Gastrocnemius medialis (tissue), 4 donors: ENCODE data around the gene PACSIN1. TPM values are rescaled to one million over a fixed set of nuclear protein-coding genes. Genes with fewer than 3 reads are reported as not detected.

Experiments used
- ATAC-seq, 2 donors: fragments of 150-250 bp; one replicate each; pipeline ENCODE4 v1.9.1; 2016
- DNase-seq, 2 donors: peaks; one replicate each; pipeline ENCODE4 v3.0.0-alpha.2; 2019
- H3K27ac ChIP-seq, 4 donors: fragments of 200-600 bp; sonication (generic); 1 replicate in 1 of 4; 2 replicates in 3 of 4; pipeline ENCODE4 v1.5.1; 2016 to 2018; ENCODE audit warnings: mild to moderate bottlenecking in 2 of 4, moderate library complexity in 1 of 4
- H3K27me3 ChIP-seq, 3 donors: fragments of 200-600 bp; sonication (generic) in 2 of 3; 1 replicate in 1 of 3; 2 replicates in 2 of 3; pipeline versions ENCODE4 v1.5.1 to v1.6.0; 2016 to 2019; ENCODE audit warnings: mild to moderate bottlenecking in 1 of 3, moderate library complexity in 1 of 3
- H3K36me3 ChIP-seq, 2 donors: fragments of 200-600 bp; sonication (generic) in 1 of 2; one replicate each; pipeline ENCODE4 v1.5.1; 2017 to 2018
- H3K4me1 ChIP-seq, 2 donors: fragments of 200-600 bp; sonication (generic) in 1 of 2; one replicate each; pipeline ENCODE4 v1.5.1; 2016 to 2017; ENCODE audit warnings: mild to moderate bottlenecking in 2 of 2
- H3K4me3 ChIP-seq, 4 donors: fragments of 200-600 bp; sonication (generic) in 3 of 4; 1 replicate in 1 of 4; 2 replicates in 3 of 4; pipeline ENCODE4 v1.5.1; 2016 to 2019; ENCODE audit warnings: mild to moderate bottlenecking in 2 of 4
- H3K9me3 ChIP-seq, 3 donors: fragments of 200-600 bp; sonication (generic) in 2 of 3; 1 replicate in 1 of 3; 2 replicates in 2 of 3; pipeline ENCODE4 v1.5.1; 2016 to 2019
- CTCF ChIP-seq, 5 experiments: fragments of 450-650 bp in 3 of 5; fragments of 200-600 bp in 2 of 5; sonication (generic) in 2 of 5; IDR thresholded peaks in 4 of 5; conservative IDR thresholded peaks in 1 of 5; 1 replicate in 4 of 5; 2 replicates in 1 of 5; pipeline ENCODE4 v1.5.1; 2016 to 2019; ENCODE audit warnings: antibody characterized with exemption in 5 of 5, mild to moderate bottlenecking in 3 of 5, moderate library complexity in 3 of 5
- POLR2A ChIP-seq, 2 donors: fragments of 450-650 bp; IDR thresholded peaks; one replicate each; pipeline ENCODE4 v1.6.1; 2017; ENCODE audit warnings: antibody characterized with exemption in 2 of 2, mild to moderate bottlenecking in 2 of 2, moderate library complexity in 2 of 2
- in situ Hi-C, 4 donors: fragments of 200-750 bp; cut with MboI; loops; one replicate each; pipeline versions ENCODE4 v1.15.0 to v1.8.0; 2017; ENCODE audit warnings: low sequenced_read_pairs in 4 of 4
- intact Hi-C: fragments of 100-400 bp; cut with DNase I; formaldehyde crosslinking; loops from one replicate; pipeline ENCODE4 v1.15.1; 2023; ENCODE audit warnings: low total_unique reads
- total RNA-seq, 4 donors: library from RNA; depleted of rRNA; stranded (reverse); fragments of >200 nt; gene quantifications; one replicate each; pipeline versions ENCODE4 v1.1.0 to v1.2.3, GENCODE V29; 2016

Gene PACSIN1
- total RNA-seq, 4 donors from 2014 or later: not detected

- in situ Hi-C loops: no loop called here
- intact Hi-C loops: no loop called here
- no peak for ATAC-seq
These were observed 41.4 kb upstream of the PACSIN1 start for GRCh38 chr6:34424200-34425131.

GRCh38 chr6:34425132-34425497 lies 40.8 kb upstream of the PACSIN1 start:
- intact Hi-C loops: no loop called here
- peaks cover 3 to 49% of the 10 kb centered on the region in 2 donors for H3K36me3 ChIP-seq
- no peak for TF ChIP-seq CTCF (IDR thresholded peaks at IDR 0.05 in 4 of 5, conservative IDR thresholded peaks at IDR 0.05 in 1 of 5)

More at GRCh38 chr6:34424200-34425131, 41.4 kb upstream of the PACSIN1 start:
- Histone ChIP-seq H3K27me3 (no peaks in the 10 kb centered on the region), H3K9me3 (no peaks in the 10 kb centered on the region), H3K36me3 (peaks cover 3 to 56% of the 10 kb centered on the region in 2 donors), H3K4me1 (peaks cover 11 to 14% of the 10 kb centered on the region in 2 donors), H3K4me3 (peak overlapping the region; percentile 80 to 96 (median 94)), H3K27ac (peak overlapping the region; percentile 91 to 93 (median 92))
- no peak for DNase-seq
- TF ChIP-seq POLR2A (IDR thresholded peaks at IDR 0.05): no peak

GRCh38 chr6:34425498-34426410 lies 40.1 kb upstream of the PACSIN1 start, which contains the start of gene RPS10:
Gene RPS10, minus strand, starts transcription at chr6:34426069. Its CDS starts 848 bp downstream, at chr6:34425221.
- in situ Hi-C loops: no loop called here
- intact Hi-C loops: no loop called here
- Histone ChIP-seq H3K4me3 (peak within 1 kb of the TSS; percentile 80 to 96 (median 94)), H3K27ac (peak within 1 kb of the TSS; percentile 91 to 93 (median 92)), H3K27me3 (no peaks in the 10 kb centered on the region), H3K9me3 (no peaks in the 10 kb centered on the region), H3K4me1 (peaks cover 11 to 14% of the 10 kb centered on the region in 2 donors), H3K36me3 (peaks cover 3 to 43% of the 10 kb centered on the region in 2 donors)
- peak; percentile 90 to 92 for DNase-seq
- TF ChIP-seq POLR2A (IDR thresholded peaks at IDR 0.05): peak; percentile 87 to 90
- no peak for TF ChIP-seq CTCF (IDR thresholded peaks at IDR 0.05 in 4 of 5, conservative IDR thresholded peaks at IDR 0.05 in 1 of 5)
- ATAC-seq: peak; percentile 96 to 98

More at GRCh38 chr6:34425132-34425497, 40.8 kb upstream of the PACSIN1 start:
- DNase-seq: no peak
- ATAC-seq: peak in 1 of 2 donors; percentile 4
- no peaks in the 10 kb centered on the region for H3K9me3 ChIP-seq
- in situ Hi-C loops: no loop called here
- H3K27ac ChIP-seq: peak overlapping the region; percentile 91 to 93 (median 92)
- peaks cover 11 to 14% of the 10 kb centered on the region in 2 donors for H3K4me1 ChIP-seq
- H3K27me3 ChIP-seq: no peaks in the 10 kb centered on the region
- peak overlapping the region; percentile 80 to 96 (median 94) for H3K4me3 ChIP-seq

GRCh38 chr6:34435916-34436315 lies 30.0 kb upstream of the PACSIN1 start:
- intact Hi-C loops: no loop called here
- no peak for ATAC-seq

More at GRCh38 chr6:34435916-34436315, 30.0 kb upstream of the PACSIN1 start:
- Histone ChIP-seq H3K36me3 (no peaks in the 10 kb centered on the region), H3K4me3 (no peak overlapping the region), H3K4me1 (no peaks in the 10 kb centered on the region), H3K27ac (no peak overlapping the region), H3K9me3 (no peaks in the 10 kb centered on the region), H3K27me3 (no peaks in the 10 kb centered on the region)
- TF ChIP-seq POLR2A (IDR thresholded peaks at IDR 0.05) (no peak), CTCF (IDR thresholded peaks at IDR 0.05 in 4 of 5, conservative IDR thresholded peaks at IDR 0.05 in 1 of 5) (no peak)
- DNase-seq: no peak
- in situ Hi-C loops: no loop called here
